Dedifferentiated amniotic fluid mesenchymal stem cell (primary cell): ENCODE results near the gene NDN.

Experiments
- DNase-seq: peaks from one replicate; pipeline ENCODE4 v3.0.0-alpha.2; 2016; ENCODE audit errors: extremely low spot score

The NDN gene

GRCh38 chr15:23642413-23643044, 44.6 kb downstream of the NDN start:
- peak; percentile 31 for DNase-seq
